H9 (cell line): ENCODE data around the gene COP1. TPM values are rescaled to one million over a fixed set of nuclear protein-coding genes. Genes with fewer than 3 reads are reported as not detected.

Source experiments
- DNase-seq: peaks from one replicate; pipeline ENCODE4 v3.0.0-alpha.2; 2017
- H2AFZ ChIP-seq: one replicate; pipeline ENCODE4 v1.6.1; 2013; ENCODE audit warnings: mild to moderate bottlenecking, low read length, control low read depth, moderate library complexity
- H2AK5ac ChIP-seq: 2 replicates; pipeline ENCODE4 v1.6.1; 2013; ENCODE audit warnings: low read length, control low read depth, mixed read lengths; ENCODE audit not compliant: insufficient read length
- H2BK120ac ChIP-seq: one replicate; pipeline ENCODE4 v1.6.1; 2013; ENCODE audit warnings: low read depth, mild to moderate bottlenecking, low read length, control low read depth, inconsistent platforms; ENCODE audit not compliant: poor library complexity, severe bottlenecking
- H2BK12ac ChIP-seq: 2 replicates; pipeline ENCODE4 v1.6.1; 2013; ENCODE audit warnings: low read length, control low read depth, mixed read lengths, low read depth; ENCODE audit not compliant: insufficient read length
- H2BK15ac ChIP-seq: 2 replicates; pipeline ENCODE4 v1.6.1; 2013; ENCODE audit warnings: low read depth, low read length, control low read depth
- H2BK20ac ChIP-seq: one replicate; pipeline ENCODE4 v1.6.1; 2013; ENCODE audit warnings: low read depth, mild to moderate bottlenecking, low read length, control low read depth, inconsistent platforms; ENCODE audit not compliant: poor library complexity, severe bottlenecking
- H2BK5ac ChIP-seq: 2 replicates; pipeline ENCODE4 v1.6.1; 2013; ENCODE audit warnings: low read length, control low read depth, mixed read lengths; ENCODE audit not compliant: insufficient read length
- H3K14ac ChIP-seq: 2 replicates; pipeline ENCODE4 v1.6.1; 2013; ENCODE audit warnings: low read length, control low read depth; ENCODE audit not compliant: insufficient read depth
- H3K18ac ChIP-seq: 2 replicates; pipeline ENCODE4 v1.6.1; 2013; ENCODE audit warnings: low read depth, mild to moderate bottlenecking, mixed read lengths, low read length, control low read depth; ENCODE audit not compliant: insufficient read length
- H3K23ac ChIP-seq: 2 replicates; pipeline ENCODE4 v1.6.1; 2013; ENCODE audit warnings: low read length, control low read depth, mixed read lengths, low read depth; ENCODE audit not compliant: insufficient read length
- H3K23me2 ChIP-seq: 2 replicates; pipeline ENCODE4 v1.6.1; 2013; ENCODE audit warnings: low read depth, mild to moderate bottlenecking, mixed read lengths, low read length, control low read depth; ENCODE audit not compliant: insufficient read length, poor library complexity, severe bottlenecking
- H3K27ac ChIP-seq: 2 replicates; pipeline ENCODE4 v1.5.1; 2013; ENCODE audit warnings: low read length, control low read depth, mixed read lengths, low read depth; ENCODE audit not compliant: insufficient read length
- H3K27me3 ChIP-seq: 2 replicates; pipeline ENCODE4 v1.6.1; 2013; ENCODE audit warnings: low read length, control low read depth, inconsistent platforms; ENCODE audit not compliant: insufficient read depth
- H3K4ac ChIP-seq: 2 replicates; pipeline ENCODE4 v1.6.1; 2013; ENCODE audit warnings: low read depth, mild to moderate bottlenecking, control low read depth, inconsistent platforms, low read length, moderate library complexity
- H3K4me1 ChIP-seq: 2 replicates; pipeline ENCODE4 v1.6.1; 2013; ENCODE audit warnings: low read length, control low read depth, inconsistent platforms; ENCODE audit not compliant: insufficient read depth
- H3K4me2 ChIP-seq: 2 replicates; pipeline ENCODE4 v1.6.1; 2013; ENCODE audit warnings: low read length, control low read depth, mixed read lengths; ENCODE audit not compliant: insufficient read length, insufficient read depth
- H3K56ac ChIP-seq: 2 replicates; pipeline ENCODE4 v1.6.1; 2013; ENCODE audit warnings: low read depth, mild to moderate bottlenecking, mixed read lengths, low read length, control low read depth; ENCODE audit not compliant: insufficient read length
- H3K79me1 ChIP-seq: 2 replicates; pipeline ENCODE4 v1.6.1; 2013; ENCODE audit warnings: low read depth, mild to moderate bottlenecking, moderate library complexity, low read length, control low read depth, inconsistent platforms; ENCODE audit not compliant: insufficient read depth, poor library complexity, severe bottlenecking
- H3K79me2 ChIP-seq: 2 replicates; pipeline ENCODE4 v1.6.1; 2013; ENCODE audit warnings: low read length, control low read depth, inconsistent platforms; ENCODE audit not compliant: insufficient read depth
- H3K9ac ChIP-seq: 2 replicates; pipeline ENCODE4 v1.6.1; 2013; ENCODE audit warnings: low read length, control low read depth, mixed read lengths; ENCODE audit not compliant: insufficient read length; ENCODE audit errors: extremely low read depth
- H3K9me3 ChIP-seq: one replicate; pipeline ENCODE4 v1.6.1; 2013; ENCODE audit warnings: low read depth, low read length, inconsistent platforms; ENCODE audit not compliant: control insufficient read depth
- H3T11ph ChIP-seq: one replicate; pipeline ENCODE4 v1.6.1; 2013; ENCODE audit warnings: mild to moderate bottlenecking, low read length, control low read depth, inconsistent platforms
- H4K20me1 ChIP-seq: one replicate; pipeline ENCODE4 v1.6.1; 2013; ENCODE audit not compliant: control insufficient read depth, insufficient read length, insufficient read depth
- H4K5ac ChIP-seq: 2 replicates; pipeline ENCODE4 v1.6.1; 2013; ENCODE audit warnings: low read depth, mild to moderate bottlenecking, mixed read lengths, low read length, control low read depth; ENCODE audit not compliant: insufficient read length
- H4K8ac ChIP-seq: replicated peaks from 2 replicates; pipeline ENCODE4 v1.6.1; 2013; ENCODE audit warnings: low read length, control low read depth, mixed read lengths, low read depth; ENCODE audit not compliant: insufficient read length
- H4K91ac ChIP-seq: 2 replicates; pipeline ENCODE4 v1.6.1; 2013; ENCODE audit warnings: low read depth, mild to moderate bottlenecking, moderate library complexity, mixed read lengths, low read length, control low read depth; ENCODE audit not compliant: insufficient read length
- H3K27ac Mint-ChIP-seq, 3 experiments: 2 replicates in 2 of 3; 3 replicates in 1 of 3; pipeline ENCODE4 v1.8.0; 2020 to 2021; ENCODE audit warnings: mixed read lengths in 3 of 3, mild to moderate bottlenecking in 1 of 3, moderate library complexity in 1 of 3
- H3K27me3 Mint-ChIP-seq: 2 replicates; pipeline ENCODE4 v1.8.0; 2021; ENCODE audit warnings: low read depth, mild to moderate bottlenecking, moderate library complexity, mixed read lengths
- H3K36me3 Mint-ChIP-seq, 3 experiments: 2 replicates in 2 of 3; 3 replicates in 1 of 3; pipeline ENCODE4 v1.8.0; 2020 to 2021; ENCODE audit warnings: low read depth in 3 of 3, mixed read lengths in 3 of 3; ENCODE audit not compliant: insufficient read depth in 1 of 3
- H3K4me1 Mint-ChIP-seq, 2 experiments: 2 replicates each; pipeline ENCODE4 v1.8.0; 2020; ENCODE audit warnings: mixed read lengths in 2 of 2
- H3K4me3 Mint-ChIP-seq, 2 experiments: 2 replicates in 1 of 2; 3 replicates in 1 of 2; pipeline ENCODE4 v1.8.0; 2020 to 2021; ENCODE audit warnings: mild to moderate bottlenecking in 2 of 2, mixed read lengths in 2 of 2, moderate library complexity in 1 of 2
- H3K9me3 Mint-ChIP-seq, 2 experiments: 2 replicates in 1 of 2; 3 replicates in 1 of 2; pipeline ENCODE4 v1.8.0; 2020; ENCODE audit warnings: mild to moderate bottlenecking in 2 of 2, mixed read lengths in 2 of 2, moderate library complexity in 1 of 2
- WGBS: extraction: QIAGEN DNeasy Blood & Tissue Kit; methylation state at CpG from one replicate; pipeline ENCODE4 v1.1.7; 2013; ENCODE audit warnings: missing lambda C conversion rate, low lambda C conversion rate, mixed read lengths; ENCODE audit not compliant: insufficient read length; ENCODE audit errors: extremely low coverage; 5-methylcytosine and 5-hydroxymethylcytosine counted together
- total RNA-seq: library from RNA; stranded (reverse); gene quantifications from 2 replicates; pipeline ENCODE4 v1.2.1, GENCODE V29; 2021
- TF ChIP-seq, protein P1 (sequence below): fragments of 200-600 bp; sonication (generic); conservative IDR thresholded peaks from 3 replicates; pipeline ENCODE4 v1.8.0; 2021; ENCODE audit warnings: antibody characterized with exemption, mild to moderate bottlenecking

Gene COP1
- total RNA-seq, 1 experiment from 2014 or later = 41.3 TPM

- no peaks in the 10 kb centered on the region for H3K9me3 Mint-ChIP-seq
- Histone ChIP-seq H2BK15ac (no peak overlapping the region), H3K56ac (no peak overlapping the region), H2BK5ac (no peak overlapping the region), H2BK20ac (no peak overlapping the region), H2BK12ac (no peak overlapping the region), H3K14ac (no peak overlapping the region), H3K79me1 (no peaks in the 10 kb centered on the region), H3K18ac (no peak overlapping the region), H3K23ac (no peak overlapping the region), H4K91ac (no peak overlapping the region), H3K4me2 (no peak overlapping the region), H3K9me3 (no peaks in the 10 kb centered on the region), H3K4ac (no peak overlapping the region), H3K27me3 (no peaks in the 10 kb centered on the region), H3K23me2 (no peaks in the 10 kb centered on the region), H4K20me1 (no peaks in the 10 kb centered on the region), H2AFZ (no peak overlapping the region), H4K5ac (no peak overlapping the region), H3K79me2 (no peaks in the 10 kb centered on the region), H3K4me1 (no peaks in the 10 kb centered on the region), H4K8ac (no peak overlapping the region), H2AK5ac (no peak overlapping the region), H2BK120ac (no peak overlapping the region), H3K27ac (no peak overlapping the region), H3K9ac (no peak overlapping the region), H3T11ph (no peak overlapping the region)
- no peaks in the 10 kb centered on the region for H3K27me3 Mint-ChIP-seq
- TF ChIP-seq, protein P1, sequence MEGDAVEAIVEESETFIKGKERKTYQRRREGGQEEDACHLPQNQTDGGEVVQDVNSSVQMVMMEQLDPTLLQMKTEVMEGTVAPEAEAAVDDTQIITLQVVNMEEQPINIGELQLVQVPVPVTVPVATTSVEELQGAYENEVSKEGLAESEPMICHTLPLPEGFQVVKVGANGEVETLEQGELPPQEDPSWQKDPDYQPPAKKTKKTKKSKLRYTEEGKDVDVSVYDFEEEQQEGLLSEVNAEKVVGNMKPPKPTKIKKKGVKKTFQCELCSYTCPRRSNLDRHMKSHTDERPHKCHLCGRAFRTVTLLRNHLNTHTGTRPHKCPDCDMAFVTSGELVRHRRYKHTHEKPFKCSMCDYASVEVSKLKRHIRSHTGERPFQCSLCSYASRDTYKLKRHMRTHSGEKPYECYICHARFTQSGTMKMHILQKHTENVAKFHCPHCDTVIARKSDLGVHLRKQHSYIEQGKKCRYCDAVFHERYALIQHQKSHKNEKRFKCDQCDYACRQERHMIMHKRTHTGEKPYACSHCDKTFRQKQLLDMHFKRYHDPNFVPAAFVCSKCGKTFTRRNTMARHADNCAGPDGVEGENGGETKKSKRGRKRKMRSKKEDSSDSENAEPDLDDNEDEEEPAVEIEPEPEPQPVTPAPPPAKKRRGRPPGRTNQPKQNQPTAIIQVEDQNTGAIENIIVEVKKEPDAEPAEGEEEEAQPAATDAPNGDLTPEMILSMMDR = no peak
- no peak overlapping the region for H3K27ac Mint-ChIP-seq
- H3K4me3 Mint-ChIP-seq = no peak overlapping the region
- WGBS = no CpG with 5 or more reads among the region's 1 CpG
- H3K4me1 Mint-ChIP-seq = no peaks in the 10 kb centered on the region
- peaks cover 9 to 21% (median 17%) of the 10 kb centered on the region in 3 experiments for H3K36me3 Mint-ChIP-seq
- DNase-seq = no peak
These were observed 95.3 kb downstream of the COP1 start for GRCh38 chr1:176111835-176112234.
